NK-92 treated with Interleukin-12 subunit alpha and Interleukin-12 subunit beta, amount 100 ng/mL, for 24 hours (cell line): ENCODE results near the gene SPOP.
"Not testable (repeated sequence)": the region's sequence is repeated elsewhere in the genome, so short reads cannot be mapped to it uniquely, and the experiment has no call there.

Experiments
- DNase-seq: peaks from one replicate; lab custom pipeline; 2025; lab: John Stamatoyannopoulos, UW

SPOP gene

GRCh38 chr17:49647256-49647585, 30.7 kb downstream of the SPOP start:
- DNase-seq: no peak

DNA sequence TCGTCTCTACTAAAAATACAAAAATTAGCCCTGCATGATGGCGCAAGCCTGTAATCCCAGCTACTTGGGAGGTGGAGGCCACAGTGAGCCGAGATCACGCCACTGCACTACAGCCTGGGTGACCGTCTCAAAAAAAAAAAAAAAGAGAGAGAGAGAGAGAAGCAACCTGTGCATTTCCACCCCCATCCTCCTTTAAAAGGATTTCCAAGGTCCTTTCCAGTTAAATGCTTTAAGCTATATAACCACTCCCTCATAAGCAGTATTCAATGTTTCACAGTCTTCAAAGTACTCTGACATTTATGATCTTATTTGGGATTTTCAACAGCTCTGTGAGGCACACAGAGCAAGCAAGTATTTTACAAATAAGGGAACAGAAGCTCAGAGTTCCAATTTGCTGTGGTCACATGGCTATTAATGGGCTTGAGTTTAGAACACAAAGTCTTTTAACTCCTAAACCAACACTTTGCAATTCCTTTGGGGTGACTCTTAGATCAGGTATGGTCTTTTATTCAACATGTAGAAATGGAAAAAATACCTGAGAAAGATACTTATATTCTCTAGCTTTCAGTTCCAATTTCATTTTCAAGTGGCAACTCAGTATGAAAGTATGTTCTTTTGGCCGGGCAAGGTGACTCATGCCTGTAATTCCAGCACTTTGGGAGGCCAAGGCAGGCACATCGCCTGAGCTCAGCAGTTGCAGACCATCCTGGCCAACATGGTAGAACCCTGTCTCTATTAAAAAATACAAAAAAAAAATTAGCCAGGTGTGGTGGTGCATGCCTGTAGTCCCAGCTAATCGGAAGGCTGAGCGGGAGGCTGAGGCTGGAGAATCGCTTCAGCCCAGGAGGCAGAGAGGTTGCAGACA, 31.3 kb downstream of the SPOP start:
- no peak for DNase-seq

DNA sequence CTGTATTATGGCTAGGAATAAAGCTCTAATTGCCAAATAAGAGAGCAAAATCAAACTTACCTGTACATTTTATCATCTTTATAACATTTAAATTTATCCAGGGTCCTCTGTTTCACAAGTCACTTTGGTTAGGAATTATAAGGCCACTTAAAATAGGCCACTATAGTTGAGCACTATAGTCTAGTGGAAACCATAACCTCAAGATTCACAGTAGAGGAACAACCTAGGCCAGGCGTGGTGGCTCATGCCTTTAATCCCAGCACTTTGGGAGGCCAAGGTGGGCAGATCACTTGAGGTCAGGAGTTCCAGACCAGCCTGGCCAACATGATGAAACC, 31.9 kb downstream of the SPOP start:
- not testable (repeated sequence) for DNase-seq

GRCh38 chr17:49645654-49646053, 32.2 kb downstream of the SPOP start:
- no peak for DNase-seq

DNA sequence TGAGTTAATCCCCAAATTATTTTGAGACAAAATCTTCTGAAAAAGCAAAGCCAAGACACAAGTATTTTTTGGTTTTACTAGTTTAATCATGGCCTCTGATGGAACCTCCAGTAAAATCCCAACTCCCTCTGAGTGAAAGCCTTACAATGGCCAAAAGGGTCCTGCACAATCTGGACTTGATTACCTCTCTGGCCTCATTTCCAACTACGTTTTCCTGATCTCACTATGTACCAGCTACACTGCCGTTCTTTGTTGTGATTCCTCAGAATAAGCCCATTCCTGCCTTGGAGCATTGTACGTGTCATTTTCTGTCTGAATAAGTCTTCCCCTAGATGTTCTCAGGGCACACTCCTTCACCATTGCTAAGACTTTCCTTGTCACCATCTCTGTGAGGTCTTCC, 37.3 kb downstream of the SPOP start:
- no peak for DNase-seq

GRCh38 chr17:49638818-49639217, 39.1 kb downstream of the SPOP start:
- no peak for DNase-seq

GRCh38 chr17:49637739-49638138, 40.2 kb downstream of the SPOP start:
- DNase-seq: no peak

DNA sequence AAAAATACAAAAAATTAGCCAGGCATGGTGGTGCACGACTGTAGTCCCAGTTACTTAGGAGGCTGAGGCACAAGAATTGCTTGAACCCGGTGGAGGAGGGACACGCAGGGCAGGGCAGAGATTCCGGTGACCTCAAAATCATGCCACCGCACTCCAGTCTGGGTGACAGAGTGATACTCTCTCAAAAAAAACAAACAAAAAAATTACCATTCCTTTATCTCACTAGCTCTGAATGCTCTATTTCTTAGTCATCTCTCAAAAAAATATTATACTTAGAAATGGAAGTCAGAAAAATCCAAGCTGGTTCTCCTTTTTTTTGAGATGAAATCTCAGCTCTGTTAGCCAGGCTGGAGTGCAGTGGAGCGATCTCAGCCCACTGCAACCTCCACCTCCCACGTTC, 40.8 kb downstream of the SPOP start:
- DNase-seq: no peak

DNA sequence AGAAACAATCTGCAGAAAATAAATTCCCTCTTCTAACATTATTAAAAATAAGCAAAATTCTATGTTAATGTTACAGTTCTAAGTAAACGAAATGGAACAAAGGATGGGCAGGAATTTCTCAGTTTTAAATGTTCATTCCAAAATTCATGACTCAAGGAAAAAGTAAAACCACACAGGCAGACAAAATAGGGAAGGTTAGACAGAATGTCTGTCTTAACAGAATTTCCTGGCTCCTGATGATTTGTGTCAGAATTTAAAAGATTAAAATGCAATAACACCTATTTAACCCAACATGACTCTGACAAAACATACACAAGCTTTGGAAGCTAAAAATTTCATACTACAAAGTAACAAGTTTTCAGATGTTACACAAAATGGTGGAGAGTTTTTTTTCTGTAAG, 42.8 kb downstream of the SPOP start:
- DNase-seq: no peak

DNA sequence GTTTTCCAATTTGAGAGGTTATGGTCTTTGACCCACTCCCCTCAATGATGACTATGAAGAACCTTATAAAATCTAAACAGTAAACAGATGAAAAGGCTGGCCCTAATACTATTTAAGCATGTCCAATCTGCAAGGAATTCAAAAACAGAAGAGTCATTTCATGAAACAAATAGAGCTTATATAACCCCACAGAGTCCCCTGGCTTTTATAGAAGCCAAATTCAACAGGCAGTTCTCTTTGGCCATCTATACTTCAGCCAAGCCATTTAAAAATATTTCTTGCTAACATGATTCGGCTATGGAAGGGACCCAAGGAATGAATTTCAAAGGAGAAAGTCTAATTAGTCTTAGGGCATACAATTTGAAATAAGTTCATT, 43.4 kb downstream of the SPOP start:
- no peak for DNase-seq

DNA sequence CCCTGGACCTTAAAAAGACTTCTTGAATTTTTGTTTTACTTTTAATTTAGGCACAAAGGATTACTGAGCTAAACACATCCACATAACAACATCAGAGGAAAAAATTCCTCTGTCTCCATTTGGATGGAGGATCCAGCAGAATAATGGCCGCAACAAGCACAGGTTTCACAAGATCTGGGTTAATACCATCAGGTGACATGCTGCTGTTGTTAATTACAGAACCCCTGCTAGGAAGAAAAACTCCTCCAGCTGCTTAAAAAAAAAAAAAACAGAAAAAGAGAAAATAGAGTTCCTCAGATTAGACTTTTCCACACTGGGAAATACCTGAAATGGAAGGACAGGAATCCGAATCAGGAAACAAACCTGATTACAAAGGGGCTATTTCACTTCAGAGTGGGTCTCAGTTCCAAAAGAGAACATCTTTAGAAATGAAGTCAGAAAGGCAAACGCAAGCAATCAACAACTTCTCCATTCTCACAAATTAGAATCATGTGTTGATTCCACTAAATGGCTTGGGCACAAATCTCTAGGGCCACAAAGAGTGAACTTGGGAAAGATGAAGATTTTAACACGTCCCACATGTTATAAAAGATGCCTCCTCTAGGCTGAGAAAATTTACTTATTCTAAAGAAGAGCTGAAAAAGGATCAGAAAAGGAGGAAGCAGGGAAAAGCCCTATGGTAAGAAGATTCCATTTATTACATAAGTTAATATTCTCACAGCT, 44.0 kb downstream of the SPOP start:
- DNase-seq: no peak

DNA sequence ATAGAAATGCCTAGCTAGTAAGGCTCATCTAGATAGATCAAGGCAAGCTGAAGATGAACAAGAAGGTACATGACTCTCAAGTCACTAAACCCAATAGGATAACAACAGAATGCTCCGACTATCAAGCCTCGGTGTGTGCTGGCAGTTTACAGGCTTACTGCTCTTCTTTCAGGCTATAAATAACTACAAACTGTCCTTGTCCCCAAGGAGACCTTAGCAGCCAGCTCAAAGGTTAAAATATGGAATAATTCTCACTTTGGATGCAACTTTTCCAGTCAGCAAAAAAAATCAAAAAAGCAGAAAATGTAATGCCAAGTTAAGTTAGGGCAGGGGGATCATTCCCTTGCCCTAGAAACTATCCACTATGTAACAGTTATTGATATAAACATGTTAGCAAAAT, 44.6 kb downstream of the SPOP start:
- no peak for DNase-seq

DNA sequence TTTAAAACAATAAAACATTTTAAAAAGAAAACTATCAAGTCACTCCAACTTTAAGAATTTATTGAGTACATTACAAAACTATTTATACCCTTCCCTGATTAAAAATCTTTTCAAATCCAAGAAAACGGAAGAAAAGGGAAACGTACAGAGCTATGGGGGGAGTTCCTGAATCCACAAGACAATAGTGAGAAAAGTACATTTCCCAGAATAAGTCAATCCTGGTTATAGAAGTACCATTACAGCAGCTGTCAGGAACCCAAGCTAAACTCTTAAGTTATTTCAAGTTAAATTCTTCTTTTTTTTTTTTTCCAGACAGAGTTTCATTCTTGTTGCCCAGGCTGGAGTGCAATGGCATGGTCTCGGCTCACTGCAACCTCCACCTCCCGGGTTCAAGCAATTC, 45.7 kb downstream of the SPOP start:
- no peak for DNase-seq

DNA sequence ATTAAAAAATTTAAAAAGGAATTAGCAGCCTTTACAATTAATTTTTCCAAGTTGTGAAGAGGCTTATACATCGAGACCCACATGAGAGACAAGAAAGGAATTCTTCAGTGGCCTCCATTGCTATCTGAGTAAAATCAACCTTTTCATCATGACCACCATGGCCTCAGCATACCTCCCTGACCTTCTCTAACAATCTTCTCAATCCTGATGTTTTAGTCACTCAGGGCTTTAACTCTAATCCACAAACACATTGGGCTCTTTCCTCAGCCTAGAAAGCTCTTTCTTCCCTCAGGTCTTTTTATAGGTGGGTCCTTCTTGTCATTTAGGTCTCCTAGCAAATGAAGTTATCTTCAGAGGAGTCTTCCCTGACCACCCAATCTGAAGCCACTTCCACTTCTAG, 46.4 kb downstream of the SPOP start:
- DNase-seq: no peak

DNA sequence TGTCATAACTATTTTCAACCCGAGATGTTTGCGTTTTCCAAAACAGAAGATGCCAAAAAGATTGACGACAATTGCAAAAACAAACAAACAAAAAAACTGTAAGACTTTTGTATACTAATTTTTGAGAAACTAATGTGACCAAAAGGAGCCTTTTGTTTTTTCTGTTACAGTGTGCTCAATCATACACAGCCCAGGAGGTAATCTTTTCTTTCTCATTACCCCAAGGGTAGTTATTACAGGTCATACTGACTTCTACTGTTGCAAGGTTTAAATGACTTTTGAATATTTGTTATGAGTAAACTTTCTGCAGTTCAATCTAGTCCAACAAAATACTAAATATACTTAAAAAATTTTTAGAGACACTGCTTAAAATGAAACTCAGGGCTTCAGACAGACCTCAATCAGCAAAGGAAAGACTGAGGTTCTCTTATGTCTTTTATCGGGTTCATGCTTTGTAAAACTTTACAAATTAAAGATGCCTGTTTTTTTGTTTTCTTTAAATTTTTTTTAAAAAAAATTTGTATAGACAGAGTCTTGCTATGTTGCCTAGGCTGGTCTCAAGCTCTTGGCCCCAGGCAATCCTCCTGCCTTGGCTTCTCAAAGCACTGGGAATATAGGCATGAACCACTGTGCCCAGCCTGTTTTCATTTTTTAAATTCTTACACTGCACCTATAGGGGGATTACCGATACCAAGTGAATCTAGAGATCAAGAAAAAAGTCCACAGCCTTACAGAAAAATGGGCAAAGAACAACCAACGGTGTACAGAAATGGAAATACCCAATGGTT, 47.6 kb downstream of the SPOP start:
- DNase-seq: no peak

- DNase-seq: no peak
Measured at GRCh38 chr17:49629447-49629846, 48.5 kb downstream of the SPOP start.

GRCh38 chr17:49624896-49625295, 53.0 kb downstream of the SPOP start:
- DNase-seq: no peak

DNA sequence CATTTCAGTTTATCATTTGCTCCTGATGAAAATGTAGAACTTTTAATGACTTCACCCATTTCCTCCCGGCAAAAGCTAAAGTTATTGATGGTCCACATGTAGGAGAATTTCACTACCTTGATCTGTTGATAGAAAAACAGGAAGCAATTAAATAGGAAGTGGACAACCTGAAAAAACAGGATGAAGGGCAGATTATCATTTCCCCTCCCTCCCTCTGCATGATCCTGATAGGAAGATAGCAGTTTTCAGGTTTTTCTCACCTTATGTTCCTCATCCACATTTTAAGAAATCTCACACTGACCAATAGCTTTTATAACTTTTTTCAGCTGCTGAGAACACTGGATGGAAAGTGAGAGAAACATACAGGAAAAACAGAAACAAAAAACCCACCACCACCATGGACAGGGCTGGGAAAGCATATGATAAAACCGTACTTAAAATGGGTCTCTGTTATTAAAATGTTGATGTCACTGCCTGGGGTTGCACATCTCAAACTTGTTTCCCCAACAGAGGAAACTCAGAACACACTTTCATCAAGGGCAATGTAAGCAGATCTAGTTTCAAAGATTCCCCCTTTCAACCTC, 55.9 kb downstream of the SPOP start:
- DNase-seq: no peak

GRCh38 chr17:49621420-49621819, 56.5 kb downstream of the SPOP start:
- DNase-seq: no peak

GRCh38 chr17:49618028-49618611, 59.8 kb downstream of the SPOP start:
- no peak for DNase-seq

DNA sequence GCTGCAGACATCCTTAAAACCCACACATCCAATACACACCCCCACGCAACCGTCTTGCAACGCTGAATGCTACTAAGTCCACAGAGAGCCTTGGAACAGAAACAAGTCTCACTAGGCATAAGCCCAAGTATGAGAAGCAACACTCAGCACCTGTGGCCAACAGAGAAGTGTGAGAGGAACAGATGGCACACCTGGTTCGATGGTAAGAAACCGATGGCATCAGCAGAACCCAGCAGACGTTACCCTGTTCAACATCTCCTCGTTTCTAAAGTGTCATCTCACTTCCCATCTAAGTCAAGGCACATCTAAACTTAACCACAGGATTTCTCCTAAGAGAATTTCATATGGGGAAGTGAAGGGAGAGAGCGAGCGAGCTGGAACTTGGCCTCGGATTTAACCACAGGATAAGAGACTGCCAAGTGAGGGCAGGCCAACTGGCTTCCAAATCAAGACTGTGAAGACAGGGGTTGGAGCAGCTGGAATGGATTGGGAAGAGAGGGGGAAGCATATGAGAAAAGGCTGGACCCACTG, 61.2 kb downstream of the SPOP start:
- DNase-seq: no peak

GRCh38 chr17:49616086-49616485, 61.8 kb downstream of the SPOP start:
- DNase-seq: no peak
